Panc1 (cell line): Measurements from ENCODE around the gene UFSP2. TPM values are rescaled to one million over a fixed set of nuclear protein-coding genes. Genes with fewer than 3 reads are reported as not detected.

Experiments
- ATAC-seq: fragments of 200-7000 bp; cut with Tn5 transposase; 2 replicates; pipeline ENCODE4 v1.9.1; 2020; ENCODE audit warnings: mild to moderate bottlenecking, moderate library complexity
- BruUV-seq: library from RNA; stranded (reverse); fragments of 400-500 nt; replicated peaks from 2 replicates; lab custom pipeline; 2021; lab: Mats Ljungman, UMichigan
- CTCF ChIA-PET: fragments of 300-600 bp; sonication (Branson Sonifier 250); formaldehyde crosslinking; loops from one replicate; lab custom pipeline; 2022; ENCODE audit warnings: antibody characterized with exemption; lab: Charles Lee
- POLR2A ChIA-PET: fragments of 300-600 bp; sonication (Branson Sonifier 250); formaldehyde crosslinking; loops from one replicate; lab custom pipeline; 2022; ENCODE audit warnings: antibody characterized with exemption; lab: Charles Lee
- DNase-seq: peaks from one replicate; pipeline ENCODE4 v3.0.0-alpha.2; 2010; ENCODE audit warnings: low read depth, low spot score
- H3K27ac ChIP-seq: 2 replicates; pipeline ENCODE4 v1.5.1; 2011; ENCODE audit warnings: mild to moderate bottlenecking, low read length, inconsistent platforms
- H3K27me3 ChIP-seq: fragments of 200-500 bp; sonication (Bioruptor generic); 2 replicates; pipeline ENCODE4 v1.6.0; 2014; ENCODE audit warnings: low read length, inconsistent platforms; ENCODE audit not compliant: control insufficient read depth, insufficient read depth
- H3K36me3 ChIP-seq: fragments of 200-500 bp; sonication (Bioruptor generic); 2 replicates; pipeline ENCODE4 v1.5.1; 2014; ENCODE audit warnings: inconsistent platforms, mild to moderate bottlenecking, low read length, moderate library complexity; ENCODE audit not compliant: control insufficient read depth, insufficient read depth
- H3K4me1 ChIP-seq: 2 replicates; pipeline ENCODE4 v1.5.1; 2011; ENCODE audit warnings: inconsistent platforms, mild to moderate bottlenecking, low read length, moderate library complexity; ENCODE audit not compliant: control insufficient read depth, insufficient read depth
- H3K4me3 ChIP-seq, 2 experiments: 2 replicates each; pipeline ENCODE4 v1.5.1; 2011 to 2012; ENCODE audit warnings: low read depth in 2 of 2, low read length in 2 of 2, mild to moderate bottlenecking in 2 of 2, inconsistent platforms in 1 of 2, moderate library complexity in 1 of 2
- H3K9me3 ChIP-seq: fragments of 200-500 bp; sonication (Bioruptor generic); 2 replicates; pipeline ENCODE4 v1.5.1; 2014; ENCODE audit warnings: low read depth, mild to moderate bottlenecking, inconsistent platforms, low read length, moderate library complexity; ENCODE audit not compliant: control insufficient read depth, insufficient read depth
- POLR2AphosphoS5 ChIP-seq: IDR thresholded peaks from 2 replicates; pipeline ENCODE4 v1.6.1; 2012; ENCODE audit warnings: mild to moderate bottlenecking, low read depth, low read length, moderate library complexity
- SIN3A ChIP-seq: IDR thresholded peaks from 2 replicates; pipeline ENCODE4 v1.6.1; 2012; ENCODE audit warnings: low read depth, mild to moderate bottlenecking, low read length, moderate library complexity, borderline replicate concordance; ENCODE audit not compliant: insufficient read depth
- TCF7L2 ChIP-seq: IDR thresholded peaks from 2 replicates; pipeline ENCODE4 v1.6.1; 2011; ENCODE audit warnings: mild to moderate bottlenecking, low read depth, low read length, inconsistent platforms
- in situ Hi-C: cut with HindIII; loops from 2 replicates; pipeline ENCODE4 v1.10.0; 2016; ENCODE audit warnings: low sequenced_read_pairs, low pct_unique_long_range_greater_than_20kb
- intact Hi-C: fragments of 100-400 bp; cut with micrococcal nuclease; formaldehyde crosslinking; loops from one replicate; pipeline ENCODE4 v1.10.0; 2022; ENCODE audit not compliant: unreplicated experiment
- total RNA-seq: library from RNA; stranded (reverse); gene quantifications from one replicate; pipeline ENCODE4 v1.2.1, GENCODE V29; 2021; ENCODE audit not compliant: unreplicated experiment
- TF ChIP-seq, protein P1 (sequence below): fragments of 450-650 bp; IDR thresholded peaks from 2 replicates; pipeline ENCODE4 v1.5.1; 2017; ENCODE audit warnings: mild to moderate bottlenecking
- TF ChIP-seq, protein P2 (sequence below), 2 experiments: IDR thresholded peaks; 2 replicates each; pipeline ENCODE4 v1.6.1; 2011 to 2012; ENCODE audit warnings: low read depth in 2 of 2, control low read depth in 1 of 2, low read length in 1 of 2, mild to moderate bottlenecking in 1 of 2, moderate library complexity in 1 of 2; ENCODE audit not compliant: insufficient read depth in 1 of 2

UFSP2 gene
- total RNA-seq, 1 experiment from 2014 or later = 17.0 TPM

- DNase-seq (no peak), ATAC-seq (no peak)
- BruUV-seq = no TSS peak
- TF ChIP-seq, protein P1, sequence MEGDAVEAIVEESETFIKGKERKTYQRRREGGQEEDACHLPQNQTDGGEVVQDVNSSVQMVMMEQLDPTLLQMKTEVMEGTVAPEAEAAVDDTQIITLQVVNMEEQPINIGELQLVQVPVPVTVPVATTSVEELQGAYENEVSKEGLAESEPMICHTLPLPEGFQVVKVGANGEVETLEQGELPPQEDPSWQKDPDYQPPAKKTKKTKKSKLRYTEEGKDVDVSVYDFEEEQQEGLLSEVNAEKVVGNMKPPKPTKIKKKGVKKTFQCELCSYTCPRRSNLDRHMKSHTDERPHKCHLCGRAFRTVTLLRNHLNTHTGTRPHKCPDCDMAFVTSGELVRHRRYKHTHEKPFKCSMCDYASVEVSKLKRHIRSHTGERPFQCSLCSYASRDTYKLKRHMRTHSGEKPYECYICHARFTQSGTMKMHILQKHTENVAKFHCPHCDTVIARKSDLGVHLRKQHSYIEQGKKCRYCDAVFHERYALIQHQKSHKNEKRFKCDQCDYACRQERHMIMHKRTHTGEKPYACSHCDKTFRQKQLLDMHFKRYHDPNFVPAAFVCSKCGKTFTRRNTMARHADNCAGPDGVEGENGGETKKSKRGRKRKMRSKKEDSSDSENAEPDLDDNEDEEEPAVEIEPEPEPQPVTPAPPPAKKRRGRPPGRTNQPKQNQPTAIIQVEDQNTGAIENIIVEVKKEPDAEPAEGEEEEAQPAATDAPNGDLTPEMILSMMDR = no peak
- TF ChIP-seq POLR2AphosphoS5 (no peak), TCF7L2 (no peak)
- TF ChIP-seq, protein P2, sequence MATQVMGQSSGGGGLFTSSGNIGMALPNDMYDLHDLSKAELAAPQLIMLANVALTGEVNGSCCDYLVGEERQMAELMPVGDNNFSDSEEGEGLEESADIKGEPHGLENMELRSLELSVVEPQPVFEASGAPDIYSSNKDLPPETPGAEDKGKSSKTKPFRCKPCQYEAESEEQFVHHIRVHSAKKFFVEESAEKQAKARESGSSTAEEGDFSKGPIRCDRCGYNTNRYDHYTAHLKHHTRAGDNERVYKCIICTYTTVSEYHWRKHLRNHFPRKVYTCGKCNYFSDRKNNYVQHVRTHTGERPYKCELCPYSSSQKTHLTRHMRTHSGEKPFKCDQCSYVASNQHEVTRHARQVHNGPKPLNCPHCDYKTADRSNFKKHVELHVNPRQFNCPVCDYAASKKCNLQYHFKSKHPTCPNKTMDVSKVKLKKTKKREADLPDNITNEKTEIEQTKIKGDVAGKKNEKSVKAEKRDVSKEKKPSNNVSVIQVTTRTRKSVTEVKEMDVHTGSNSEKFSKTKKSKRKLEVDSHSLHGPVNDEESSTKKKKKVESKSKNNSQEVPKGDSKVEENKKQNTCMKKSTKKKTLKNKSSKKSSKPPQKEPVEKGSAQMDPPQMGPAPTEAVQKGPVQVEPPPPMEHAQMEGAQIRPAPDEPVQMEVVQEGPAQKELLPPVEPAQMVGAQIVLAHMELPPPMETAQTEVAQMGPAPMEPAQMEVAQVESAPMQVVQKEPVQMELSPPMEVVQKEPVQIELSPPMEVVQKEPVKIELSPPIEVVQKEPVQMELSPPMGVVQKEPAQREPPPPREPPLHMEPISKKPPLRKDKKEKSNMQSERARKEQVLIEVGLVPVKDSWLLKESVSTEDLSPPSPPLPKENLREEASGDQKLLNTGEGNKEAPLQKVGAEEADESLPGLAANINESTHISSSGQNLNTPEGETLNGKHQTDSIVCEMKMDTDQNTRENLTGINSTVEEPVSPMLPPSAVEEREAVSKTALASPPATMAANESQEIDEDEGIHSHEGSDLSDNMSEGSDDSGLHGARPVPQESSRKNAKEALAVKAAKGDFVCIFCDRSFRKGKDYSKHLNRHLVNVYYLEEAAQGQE (IDR thresholded peaks at IDR 0.05; ENCODE audit: insufficient read depth in 1 of 2, low read depth in 2 of 2, low read length in 1 of 2) = no peak
- no peak overlapping the region for H3K4me3 ChIP-seq
- no peaks in the 10 kb centered on the region for H3K9me3 ChIP-seq
- in situ Hi-C loops = no loop called here
- no peaks in the 10 kb centered on the region for H3K27me3 ChIP-seq
- H3K36me3 ChIP-seq = no peaks in the 10 kb centered on the region; the same call in 1 of the 2 replicates
- H3K4me1 ChIP-seq = no peaks in the 10 kb centered on the region; the same call in 1 of the 2 replicates
- intact Hi-C loops = no loop called here
- POLR2A ChIA-PET = no interaction called here
- CTCF ChIA-PET = no interaction called here
- no peak overlapping the region for H3K27ac ChIP-seq
These were observed 3.9 kb upstream of the UFSP2 start for GRCh38 chr4:185429660-185430059.

- in situ Hi-C loops (no loop called here), intact Hi-C loops (no loop called here)
- no peak overlapping the region for H3K4me3 ChIP-seq
- no peak for DNase-seq
- H3K4me1 ChIP-seq = no peaks in the 10 kb centered on the region; the same call in 1 of the 2 replicates
- TSS peak; percentile 69 for BruUV-seq
- no peaks in the 10 kb centered on the region for H3K27me3 ChIP-seq
- H3K27ac ChIP-seq = no peak overlapping the region
- ATAC-seq = no peak
- TF ChIP-seq, protein P1 = no peak
- TF ChIP-seq, protein P2 (IDR thresholded peaks at IDR 0.05; ENCODE audit: insufficient read depth in 1 of 2, low read depth in 2 of 2, low read length in 1 of 2) = no peak
- TF ChIP-seq POLR2AphosphoS5 (no peak), SIN3A (no peak), TCF7L2 (no peak)
- CTCF ChIA-PET = no interaction called here
- POLR2A ChIA-PET = interaction anchor here (0.6 to 0.7 kb wide), 2 partner anchors 31 to 610 kb away, joined by 5 to 6 read pairs; partner anchors contain the start of gene ANKRD37
- no peaks in the 10 kb centered on the region; the same call in 1 of the 2 replicates for H3K36me3 ChIP-seq
- no peaks in the 10 kb centered on the region for H3K9me3 ChIP-seq
These were observed 1.4 kb upstream of the UFSP2 start for GRCh38 chr4:185426960-185427688.
